Gastrocnemius medialis (tissue), 4 donors: ENCODE results near the gene NOP56. TPM values are rescaled to one million over a fixed set of nuclear protein-coding genes. Genes with fewer than 3 reads are reported as not detected.

Experiments
- ATAC-seq, 2 donors: fragments of 150-250 bp; one replicate each; pipeline ENCODE4 v1.9.1; 2016
- DNase-seq, 2 donors: peaks; one replicate each; pipeline ENCODE4 v3.0.0-alpha.2; 2019
- H3K27ac ChIP-seq, 4 donors: fragments of 200-600 bp; sonication (generic); 1 replicate in 1 of 4; 2 replicates in 3 of 4; pipeline ENCODE4 v1.5.1; 2016 to 2018; ENCODE audit warnings: mild to moderate bottlenecking in 2 of 4, moderate library complexity in 1 of 4
- H3K27me3 ChIP-seq, 3 donors: fragments of 200-600 bp; sonication (generic) in 2 of 3; 1 replicate in 1 of 3; 2 replicates in 2 of 3; pipeline versions ENCODE4 v1.5.1 to v1.6.0; 2016 to 2019; ENCODE audit warnings: mild to moderate bottlenecking in 1 of 3, moderate library complexity in 1 of 3
- H3K36me3 ChIP-seq, 2 donors: fragments of 200-600 bp; sonication (generic) in 1 of 2; one replicate each; pipeline ENCODE4 v1.5.1; 2017 to 2018
- H3K4me1 ChIP-seq, 2 donors: fragments of 200-600 bp; sonication (generic) in 1 of 2; one replicate each; pipeline ENCODE4 v1.5.1; 2016 to 2017; ENCODE audit warnings: mild to moderate bottlenecking in 2 of 2
- H3K4me3 ChIP-seq, 4 donors: fragments of 200-600 bp; sonication (generic) in 3 of 4; 1 replicate in 1 of 4; 2 replicates in 3 of 4; pipeline ENCODE4 v1.5.1; 2016 to 2019; ENCODE audit warnings: mild to moderate bottlenecking in 2 of 4
- H3K9me3 ChIP-seq, 3 donors: fragments of 200-600 bp; sonication (generic) in 2 of 3; 1 replicate in 1 of 3; 2 replicates in 2 of 3; pipeline ENCODE4 v1.5.1; 2016 to 2019
- POLR2A ChIP-seq, 2 donors: fragments of 450-650 bp; IDR thresholded peaks; one replicate each; pipeline ENCODE4 v1.6.1; 2017; ENCODE audit warnings: antibody characterized with exemption in 2 of 2, mild to moderate bottlenecking in 2 of 2, moderate library complexity in 2 of 2
- in situ Hi-C, 4 donors: fragments of 200-750 bp; cut with MboI; loops; one replicate each; pipeline versions ENCODE4 v1.15.0 to v1.8.0; 2017; ENCODE audit warnings: low sequenced_read_pairs in 4 of 4
- intact Hi-C: fragments of 100-400 bp; cut with DNase I; formaldehyde crosslinking; loops from one replicate; pipeline ENCODE4 v1.15.1; 2023; ENCODE audit warnings: low total_unique reads
- total RNA-seq, 4 donors: library from RNA; depleted of rRNA; stranded (reverse); fragments of >200 nt; gene quantifications; one replicate each; pipeline versions ENCODE4 v1.1.0 to v1.2.3, GENCODE V29; 2016
- TF ChIP-seq, protein P1 (sequence below), 5 experiments: fragments of 450-650 bp in 3 of 5; fragments of 200-600 bp in 2 of 5; sonication (generic) in 2 of 5; IDR thresholded peaks in 4 of 5; conservative IDR thresholded peaks in 1 of 5; 1 replicate in 4 of 5; 2 replicates in 1 of 5; pipeline ENCODE4 v1.5.1; 2016 to 2019; ENCODE audit warnings: antibody characterized with exemption in 5 of 5, mild to moderate bottlenecking in 3 of 5, moderate library complexity in 3 of 5

NOP56 gene
- total RNA-seq, 4 donors from 2014 or later = 40.7 to 71.0 (median 54.9) TPM

DNA sequence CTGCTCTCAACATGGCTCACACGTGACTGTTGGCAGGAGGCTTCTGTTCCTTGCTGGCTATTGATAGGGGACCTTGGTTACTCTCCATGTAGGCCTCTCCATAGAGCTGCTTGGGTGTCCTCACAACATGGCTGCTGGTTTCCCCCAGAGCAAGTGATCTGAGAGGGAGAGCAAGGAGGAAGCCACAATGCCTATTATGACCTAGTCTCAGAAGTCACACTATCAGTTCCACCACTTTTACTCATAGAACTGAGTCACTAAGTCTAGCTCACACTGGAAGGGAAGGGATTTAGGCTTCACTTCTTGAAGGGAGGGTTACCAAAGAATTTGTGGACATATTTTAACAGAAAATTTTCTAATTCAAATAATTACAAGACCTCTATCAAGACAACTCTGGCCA, 8.7 kb upstream of the NOP56 start:
- H3K27me3 ChIP-seq = no peaks in the 10 kb centered on the region
- intact Hi-C loops (loop anchor here (10.0 kb wide), 1 partner anchor 361 kb away; no protein-coding TSS in a partner anchor), in situ Hi-C loops (no loop called here)
- H3K27ac ChIP-seq = no peak overlapping the region
- no peak for ATAC-seq
- TF ChIP-seq, protein P1, sequence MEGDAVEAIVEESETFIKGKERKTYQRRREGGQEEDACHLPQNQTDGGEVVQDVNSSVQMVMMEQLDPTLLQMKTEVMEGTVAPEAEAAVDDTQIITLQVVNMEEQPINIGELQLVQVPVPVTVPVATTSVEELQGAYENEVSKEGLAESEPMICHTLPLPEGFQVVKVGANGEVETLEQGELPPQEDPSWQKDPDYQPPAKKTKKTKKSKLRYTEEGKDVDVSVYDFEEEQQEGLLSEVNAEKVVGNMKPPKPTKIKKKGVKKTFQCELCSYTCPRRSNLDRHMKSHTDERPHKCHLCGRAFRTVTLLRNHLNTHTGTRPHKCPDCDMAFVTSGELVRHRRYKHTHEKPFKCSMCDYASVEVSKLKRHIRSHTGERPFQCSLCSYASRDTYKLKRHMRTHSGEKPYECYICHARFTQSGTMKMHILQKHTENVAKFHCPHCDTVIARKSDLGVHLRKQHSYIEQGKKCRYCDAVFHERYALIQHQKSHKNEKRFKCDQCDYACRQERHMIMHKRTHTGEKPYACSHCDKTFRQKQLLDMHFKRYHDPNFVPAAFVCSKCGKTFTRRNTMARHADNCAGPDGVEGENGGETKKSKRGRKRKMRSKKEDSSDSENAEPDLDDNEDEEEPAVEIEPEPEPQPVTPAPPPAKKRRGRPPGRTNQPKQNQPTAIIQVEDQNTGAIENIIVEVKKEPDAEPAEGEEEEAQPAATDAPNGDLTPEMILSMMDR (IDR thresholded peaks at IDR 0.05 in 4 of 5, conservative IDR thresholded peaks at IDR 0.05 in 1 of 5) = no peak
- no peak for TF ChIP-seq POLR2A (IDR thresholded peaks at IDR 0.05)
- peaks cover 0 to 17% of the 10 kb centered on the region in 2 donors for H3K36me3 ChIP-seq
- no peak for DNase-seq
- no peaks in the 10 kb centered on the region for H3K4me1 ChIP-seq
- no peak overlapping the region for H3K4me3 ChIP-seq
- H3K9me3 ChIP-seq = no peaks in the 10 kb centered on the region

DNA sequence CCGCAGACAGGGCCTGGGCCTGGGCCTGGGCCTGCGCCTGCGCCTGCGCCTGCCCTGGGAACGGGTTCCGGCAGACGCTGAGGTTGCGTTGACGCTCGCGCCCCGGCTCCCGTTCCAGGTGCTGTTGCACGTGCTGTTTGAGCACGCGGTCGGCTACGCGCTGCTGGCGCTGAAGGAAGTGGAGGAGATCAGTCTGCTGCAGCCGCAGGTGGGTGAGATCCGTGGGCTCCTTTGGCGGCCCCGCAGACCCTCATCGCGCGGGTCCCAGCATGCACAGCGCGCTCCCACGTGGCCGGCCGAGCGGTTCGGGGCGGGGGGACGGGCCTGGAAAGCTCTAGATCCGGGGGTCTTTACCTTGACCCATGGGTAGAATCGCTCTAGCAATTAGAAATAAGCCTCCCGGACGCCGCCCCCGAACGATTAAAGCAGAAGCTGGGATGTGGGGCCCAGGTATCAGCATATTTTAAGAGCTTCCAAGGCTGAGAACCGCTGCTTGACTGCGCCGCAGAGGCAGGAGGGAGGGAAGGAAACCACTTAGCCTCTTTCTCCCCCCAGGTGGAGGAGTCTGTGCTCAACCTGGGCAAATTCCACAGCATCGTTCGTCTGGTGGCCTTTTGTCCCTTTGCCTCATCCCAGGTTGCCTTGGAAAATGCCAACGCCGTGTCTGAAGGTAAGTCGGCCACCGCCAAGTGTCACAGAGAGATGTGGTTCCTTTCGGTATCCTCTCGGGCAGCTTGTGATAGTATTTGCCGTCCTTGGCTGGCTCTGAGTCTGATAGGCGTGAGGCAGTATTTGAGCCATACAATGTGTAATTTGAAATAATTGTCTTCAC, 508 bp downstream of the NOP56 start:
- in situ Hi-C loops (loop anchor here in 2 of 4 donors (10.0 to 25.0 kb wide), 2 partner anchors 138 to 209 kb away; partner anchors contain the start of gene PTPRA (in 1 of the 2)), intact Hi-C loops (loop anchor here (1.0 to 10.0 kb wide), 5 partner anchors 11 to 551 kb away; partner anchors contain the start of genes IDH3B, PCED1A, PTPRA and SNRPB)
- TF ChIP-seq, protein P1 (IDR thresholded peaks at IDR 0.05 in 4 of 5, conservative IDR thresholded peaks at IDR 0.05 in 1 of 5) = no peak
- TF ChIP-seq POLR2A (IDR thresholded peaks at IDR 0.05) = peak in 1 of 2 donors; percentile 19
- ATAC-seq (peak; percentile 61 to 68), DNase-seq (peak; percentile 35 to 53)
- H3K4me3 ChIP-seq = peak overlapping the region; percentile 84 to 96 (median 90)
- no peaks in the 10 kb centered on the region for H3K27me3 ChIP-seq
- H3K27ac ChIP-seq = peak overlapping the region; percentile 91 to 97 (median 94)
- H3K9me3 ChIP-seq = no peaks in the 10 kb centered on the region
- peaks cover 0 to 45% of the 10 kb centered on the region in 2 donors for H3K36me3 ChIP-seq
- H3K4me1 ChIP-seq = peaks cover 17 to 21% of the 10 kb centered on the region in 2 donors

DNA sequence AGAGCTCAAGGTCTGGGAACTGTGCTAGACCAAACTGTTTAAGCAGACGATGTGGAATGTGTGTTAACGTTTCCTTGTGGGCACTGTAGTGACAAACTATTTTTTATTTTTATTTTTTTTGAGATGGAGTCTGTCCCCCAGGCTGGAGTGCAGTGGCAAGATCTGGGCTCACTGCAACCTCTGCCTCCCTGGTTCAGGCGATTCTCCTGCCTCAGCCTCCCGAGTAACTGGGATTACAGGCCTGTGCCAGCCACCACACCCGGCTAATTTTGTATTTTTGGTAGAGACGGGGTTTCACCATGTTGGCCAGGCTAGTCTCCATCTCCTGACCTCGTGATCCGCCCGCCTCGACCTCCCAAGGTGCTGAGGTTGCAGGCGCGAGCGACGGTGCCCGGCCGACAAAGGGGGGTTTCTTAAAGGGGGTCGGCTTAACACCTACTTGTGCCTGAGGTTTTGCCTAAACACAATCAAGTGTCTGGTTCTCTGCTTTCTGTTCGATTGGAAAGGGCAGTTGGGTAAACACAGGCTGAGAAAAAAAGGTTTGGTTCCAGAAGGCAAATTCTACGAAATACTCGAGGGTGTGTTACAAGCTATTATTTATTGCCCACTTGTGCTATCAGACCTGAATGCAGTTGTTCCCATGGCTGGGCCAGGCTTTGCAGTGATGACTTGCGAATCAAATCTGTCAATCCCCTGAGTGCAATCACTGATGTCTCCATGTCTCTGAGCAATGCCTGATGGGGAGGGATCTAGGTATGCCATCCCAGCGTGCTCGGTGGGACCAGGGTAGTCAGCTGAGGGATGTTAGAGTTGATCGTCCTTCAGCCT, 1.3 kb downstream of the NOP56 start:
- TF ChIP-seq, protein P1 (IDR thresholded peaks at IDR 0.05 in 4 of 5, conservative IDR thresholded peaks at IDR 0.05 in 1 of 5) = no peak
- TF ChIP-seq POLR2A (IDR thresholded peaks at IDR 0.05) = no peak
- no peak for ATAC-seq
- peaks cover 17 to 21% of the 10 kb centered on the region in 2 donors for H3K4me1 ChIP-seq
- H3K27ac ChIP-seq = peak overlapping the region; percentile 91 to 97 (median 94)
- H3K27me3 ChIP-seq = no peaks in the 10 kb centered on the region
- H3K4me3 ChIP-seq = peak overlapping the region; percentile 84 to 96 (median 90)
- H3K36me3 ChIP-seq = peaks cover 0 to 53% of the 10 kb centered on the region in 2 donors
- in situ Hi-C loops = loop anchor here in 2 of 4 donors (10.0 to 25.0 kb wide), 2 partner anchors 139 to 209 kb away; partner anchors contain the start of gene PTPRA (in 1 of the 2)
- intact Hi-C loops = loop anchor here (2.0 to 10.0 kb wide), 4 partner anchors 183 to 551 kb away; partner anchors contain the start of genes PCED1A, PTPRA, SNRPB and STK35
- no peak for DNase-seq
- no peaks in the 10 kb centered on the region for H3K9me3 ChIP-seq

DNA sequence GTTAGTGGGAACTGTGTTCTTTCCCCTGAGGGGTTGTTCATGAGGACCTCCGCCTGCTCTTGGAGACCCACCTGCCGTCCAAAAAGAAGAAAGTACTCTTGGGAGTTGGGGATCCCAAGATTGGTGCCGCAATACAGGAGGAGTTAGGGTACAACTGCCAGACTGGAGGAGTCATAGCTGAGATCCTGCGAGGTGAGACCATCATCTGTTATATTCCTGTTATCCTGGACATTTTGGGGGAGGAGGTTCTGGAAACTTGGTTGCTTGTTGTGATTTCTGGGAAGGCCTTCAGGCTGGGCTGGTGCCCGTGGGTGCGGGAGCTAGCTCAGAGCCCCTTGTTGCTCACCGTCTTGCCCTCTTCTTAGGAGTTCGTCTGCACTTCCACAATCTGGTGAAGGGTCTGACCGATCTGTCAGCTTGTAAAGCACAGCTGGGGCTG, 2.0 kb downstream of the NOP56 start:
- intact Hi-C loops (loop anchor here (5.0 to 10.0 kb wide), 3 partner anchors 188 to 552 kb away; partner anchors contain the start of genes PCED1A, PTPRA, STK35 and VPS16), in situ Hi-C loops (loop anchor here in 2 of 4 donors (10.0 to 25.0 kb wide), 2 partner anchors 140 to 208 kb away; partner anchors contain the start of gene PTPRA (in 1 of the 2))
- Histone ChIP-seq H3K4me3 (peak overlapping the region in 1 of 4 donors; percentile 84), H3K27ac (no peak overlapping the region), H3K36me3 (peaks cover 0 to 59% of the 10 kb centered on the region in 2 donors), H3K4me1 (peaks cover 17 to 21% of the 10 kb centered on the region in 2 donors), H3K27me3 (no peaks in the 10 kb centered on the region), H3K9me3 (no peaks in the 10 kb centered on the region)
- DNase-seq (no peak), ATAC-seq (no peak)
- TF ChIP-seq POLR2A (IDR thresholded peaks at IDR 0.05) = no peak
- TF ChIP-seq, protein P1 (IDR thresholded peaks at IDR 0.05 in 4 of 5, conservative IDR thresholded peaks at IDR 0.05 in 1 of 5) = no peak
